Nephron progenitor cell (in vitro differentiated cells): ENCODE results near the gene PES1.
"Not testable (repeated sequence)": the region's sequence is repeated elsewhere in the genome, so short reads cannot be mapped to it uniquely, and the experiment has no call there.

ENCODE experiments used
- DNase-seq: peaks from one replicate; pipeline ENCODE4 v3.0.0; 2021
- H3K27ac Mint-ChIP-seq: 2 replicates; pipeline ENCODE4 v1.8.0; 2021; ENCODE audit warnings: mild to moderate bottlenecking, moderate library complexity, mixed read lengths
- H3K27me3 Mint-ChIP-seq: 2 replicates; pipeline ENCODE4 v1.8.0; 2021; ENCODE audit warnings: mild to moderate bottlenecking, low read depth, mixed read lengths; ENCODE audit not compliant: poor library complexity
- H3K36me3 Mint-ChIP-seq: 2 replicates; pipeline ENCODE4 v1.8.0; 2021; ENCODE audit warnings: low read depth, mixed read lengths
- H3K4me1 Mint-ChIP-seq: 2 replicates; pipeline ENCODE4 v1.8.0; 2021; ENCODE audit warnings: mixed read lengths
- H3K4me3 Mint-ChIP-seq: 2 replicates; pipeline ENCODE4 v1.8.0; 2021; ENCODE audit warnings: mild to moderate bottlenecking, moderate library complexity, mixed read lengths
- H3K9me3 Mint-ChIP-seq: 2 replicates; pipeline ENCODE4 v1.8.0; 2021; ENCODE audit warnings: mild to moderate bottlenecking, moderate library complexity, mixed read lengths
- TF ChIP-seq, protein P1 (sequence below): fragments of 200-600 bp; sonication (generic); IDR thresholded peaks from 2 replicates; pipeline ENCODE4 v1.5.0; 2021; ENCODE audit warnings: antibody characterized with exemption

PES1 gene

DNA sequence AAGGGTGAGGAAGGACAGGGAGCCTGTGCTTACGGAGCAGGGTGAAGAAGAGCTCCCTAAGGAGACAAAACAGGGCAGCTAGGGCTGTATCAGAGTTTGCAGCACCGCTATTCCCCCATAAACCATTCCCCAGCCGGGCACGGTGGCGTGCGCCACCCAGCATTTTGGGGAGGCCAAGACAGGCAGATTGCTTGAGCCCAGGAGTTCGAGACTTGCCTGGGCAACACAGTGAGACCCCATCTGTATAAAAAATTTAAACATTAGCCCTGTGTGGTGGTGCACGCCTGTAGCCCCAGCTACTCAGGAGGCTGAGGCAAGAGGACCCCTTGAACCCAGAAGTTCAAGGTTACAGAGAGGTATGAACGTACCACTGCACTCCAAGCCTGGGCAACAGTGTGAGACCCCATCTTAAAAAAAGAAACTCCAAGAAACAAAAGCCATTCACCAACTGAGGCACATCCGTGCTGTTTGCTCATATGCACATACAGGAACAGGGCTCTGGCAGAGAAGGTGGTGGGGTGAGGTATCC is 22.0 kb downstream of the PES1 start:
- Mint-ChIP-seq H3K27ac (no peak overlapping the region), H3K4me1 (peaks cover 22% of the 10 kb centered on the region), H3K9me3 (no peaks in the 10 kb centered on the region), H3K36me3 (no peaks in the 10 kb centered on the region), H3K4me3 (no peak overlapping the region), H3K27me3 (peaks cover 28% of the 10 kb centered on the region)
- DNase-seq = no peak
- TF ChIP-seq, protein P1, sequence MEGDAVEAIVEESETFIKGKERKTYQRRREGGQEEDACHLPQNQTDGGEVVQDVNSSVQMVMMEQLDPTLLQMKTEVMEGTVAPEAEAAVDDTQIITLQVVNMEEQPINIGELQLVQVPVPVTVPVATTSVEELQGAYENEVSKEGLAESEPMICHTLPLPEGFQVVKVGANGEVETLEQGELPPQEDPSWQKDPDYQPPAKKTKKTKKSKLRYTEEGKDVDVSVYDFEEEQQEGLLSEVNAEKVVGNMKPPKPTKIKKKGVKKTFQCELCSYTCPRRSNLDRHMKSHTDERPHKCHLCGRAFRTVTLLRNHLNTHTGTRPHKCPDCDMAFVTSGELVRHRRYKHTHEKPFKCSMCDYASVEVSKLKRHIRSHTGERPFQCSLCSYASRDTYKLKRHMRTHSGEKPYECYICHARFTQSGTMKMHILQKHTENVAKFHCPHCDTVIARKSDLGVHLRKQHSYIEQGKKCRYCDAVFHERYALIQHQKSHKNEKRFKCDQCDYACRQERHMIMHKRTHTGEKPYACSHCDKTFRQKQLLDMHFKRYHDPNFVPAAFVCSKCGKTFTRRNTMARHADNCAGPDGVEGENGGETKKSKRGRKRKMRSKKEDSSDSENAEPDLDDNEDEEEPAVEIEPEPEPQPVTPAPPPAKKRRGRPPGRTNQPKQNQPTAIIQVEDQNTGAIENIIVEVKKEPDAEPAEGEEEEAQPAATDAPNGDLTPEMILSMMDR = no peak

DNA sequence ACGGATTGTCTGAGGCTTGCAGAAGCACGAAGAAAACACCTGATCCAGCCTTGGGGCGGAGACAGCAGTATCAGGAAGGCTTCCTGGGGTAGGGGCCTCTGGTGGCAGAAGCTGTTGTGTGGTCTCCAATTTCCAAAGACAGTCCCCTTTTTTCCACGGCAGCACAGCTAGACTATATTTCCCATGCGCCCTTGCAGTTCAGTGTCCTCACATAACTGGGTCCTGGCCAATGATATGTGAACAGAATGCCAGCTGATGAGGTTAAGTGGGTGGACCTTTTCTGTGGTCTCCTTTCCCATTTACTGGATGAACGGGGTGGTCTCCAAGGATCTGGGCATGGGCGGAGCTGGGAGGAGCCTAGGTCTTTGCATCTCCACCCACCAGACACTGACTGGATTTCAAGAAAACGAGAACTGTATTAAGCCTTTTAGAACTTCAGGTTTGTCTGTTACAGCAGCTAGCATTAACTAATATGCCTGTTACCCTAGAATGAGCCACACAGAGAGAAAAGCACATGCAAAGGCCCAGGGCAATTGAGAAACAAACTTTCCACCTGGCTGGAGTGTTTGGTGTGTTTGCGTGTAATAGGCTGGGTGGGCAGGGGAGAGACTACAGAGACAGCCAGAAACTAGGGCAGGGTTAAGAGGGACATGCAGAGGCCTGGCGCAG is 23.4 kb downstream of the PES1 start:
- H3K27ac Mint-ChIP-seq = no peak overlapping the region
- H3K4me3 Mint-ChIP-seq = no peak overlapping the region
- peaks cover 27% of the 10 kb centered on the region for H3K27me3 Mint-ChIP-seq
- peaks cover 14% of the 10 kb centered on the region for H3K4me1 Mint-ChIP-seq
- H3K36me3 Mint-ChIP-seq = no peaks in the 10 kb centered on the region
- TF ChIP-seq, protein P1 = no peak
- no peak for DNase-seq
- no peaks in the 10 kb centered on the region for H3K9me3 Mint-ChIP-seq

DNA sequence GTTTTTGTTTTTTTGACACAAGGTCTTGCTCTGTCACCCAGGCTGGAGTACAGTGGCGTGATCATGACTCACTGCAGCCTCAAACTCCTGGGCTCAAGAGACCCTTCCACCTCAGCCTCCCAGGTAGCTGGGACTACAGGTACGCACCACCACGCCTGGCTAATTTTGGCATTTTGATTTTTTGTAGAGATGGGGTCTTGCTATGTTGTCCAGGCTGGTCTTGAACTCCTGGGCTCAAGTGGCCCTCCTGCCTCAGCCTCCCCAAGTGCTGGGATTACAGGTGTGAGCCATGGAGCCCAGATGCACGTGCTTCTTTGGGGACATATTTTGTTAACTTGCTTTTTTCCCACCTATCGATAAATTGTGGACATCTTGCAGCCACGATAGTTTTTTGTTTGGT is 24.4 kb downstream of the PES1 start:
- Mint-ChIP-seq H3K4me1 (peaks cover 12% of the 10 kb centered on the region), H3K27me3 (peaks cover 20% of the 10 kb centered on the region)
- H3K36me3 Mint-ChIP-seq, H3K4me3 Mint-ChIP-seq, H3K9me3 Mint-ChIP-seq, H3K27ac Mint-ChIP-seq, DNase-seq: not testable (repeated sequence)

DNA sequence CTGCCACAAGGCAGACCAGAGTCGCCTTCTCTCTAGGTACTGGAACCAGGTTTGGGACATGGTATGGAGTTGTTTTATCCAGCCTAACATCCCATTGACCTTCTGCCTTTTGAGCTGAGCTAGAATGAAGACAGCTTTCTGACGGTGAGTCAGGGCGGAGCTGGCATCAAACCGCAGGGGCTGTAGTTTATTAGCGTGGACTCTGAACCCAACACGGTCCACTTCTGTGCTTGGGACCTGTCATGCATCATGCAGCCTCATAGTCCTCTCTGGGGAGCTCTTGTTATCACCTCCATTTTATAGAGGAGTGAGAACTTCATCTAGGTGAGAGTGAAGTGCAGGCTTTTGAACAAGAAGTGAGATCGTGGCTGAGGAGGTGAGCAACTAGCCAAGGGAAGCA is 25.6 kb downstream of the PES1 start:
- TF ChIP-seq, protein P1 = no peak
- Mint-ChIP-seq H3K27ac (peak overlapping the region; percentile 51), H3K4me3 (no peak overlapping the region), H3K4me1 (peaks cover 19% of the 10 kb centered on the region), H3K9me3 (no peaks in the 10 kb centered on the region), H3K27me3 (peaks cover 15% of the 10 kb centered on the region), H3K36me3 (no peaks in the 10 kb centered on the region)
- no peak for DNase-seq

DNA sequence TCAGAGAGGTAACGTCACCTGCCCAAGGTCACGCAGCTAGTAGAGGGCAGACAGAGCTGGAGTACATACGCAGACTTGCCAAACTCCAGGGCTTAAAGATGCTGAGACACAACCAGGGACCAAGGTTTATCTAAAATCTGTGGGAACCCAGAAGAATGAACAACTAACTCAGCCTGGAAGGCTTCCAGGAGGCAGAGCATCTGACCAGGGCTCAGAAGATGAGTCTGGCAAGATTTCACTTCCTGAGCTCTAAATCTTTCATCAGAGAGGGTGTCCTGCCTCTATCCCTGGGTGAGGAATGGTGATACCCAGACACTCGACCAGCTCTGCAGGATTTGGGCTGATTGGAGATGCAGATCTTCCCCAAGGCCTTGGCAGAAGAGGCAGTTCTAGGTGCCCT is 26.4 kb downstream of the PES1 start:
- DNase-seq = no peak
- H3K4me1 Mint-ChIP-seq = peaks cover 19% of the 10 kb centered on the region
- H3K4me3 Mint-ChIP-seq = no peak overlapping the region
- H3K27ac Mint-ChIP-seq = no peak overlapping the region
- H3K27me3 Mint-ChIP-seq = peaks cover 20% of the 10 kb centered on the region
- H3K36me3 Mint-ChIP-seq = no peaks in the 10 kb centered on the region
- H3K9me3 Mint-ChIP-seq = no peaks in the 10 kb centered on the region
- TF ChIP-seq, protein P1 = no peak

DNA sequence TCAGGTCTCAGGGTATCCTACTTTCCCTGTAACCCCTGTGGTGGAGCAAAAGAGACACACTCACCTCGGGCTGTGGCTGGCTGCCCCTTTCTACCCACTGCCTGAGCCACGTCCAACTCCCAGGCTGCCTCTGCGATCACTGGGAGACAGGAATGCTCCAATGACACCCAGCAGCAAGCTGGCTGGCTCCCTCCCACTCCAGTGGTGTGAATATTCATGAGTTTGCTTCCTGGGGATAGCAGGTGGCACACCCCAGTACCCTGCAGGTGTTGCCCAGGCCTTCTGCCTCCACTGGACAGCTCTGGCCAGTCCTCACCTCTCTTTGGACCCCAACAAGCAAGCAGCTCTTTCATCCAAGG is 27.0 kb downstream of the PES1 start:
- Mint-ChIP-seq H3K4me1 (peaks cover 22% of the 10 kb centered on the region), H3K27me3 (peaks cover 20% of the 10 kb centered on the region), H3K4me3 (no peak overlapping the region), H3K36me3 (no peaks in the 10 kb centered on the region), H3K27ac (no peak overlapping the region), H3K9me3 (no peaks in the 10 kb centered on the region)
- TF ChIP-seq, protein P1 = no peak
- DNase-seq = no peak
